ENCODE measurements around the gene GLT6D1. TPM values are rescaled to one million over a fixed set of nuclear protein-coding genes. Genes with fewer than 3 reads are reported as not detected.

GLT6D1 gene
- total RNA-seq, 6 experiments from 2014 or later = not detected

- Histone ChIP-seq H3K36me3 (no peaks in the 10 kb centered on the region), H3K4me1 (no peaks in the 10 kb centered on the region), H3K9me3 (no peaks in the 10 kb centered on the region), H3K4me3 (no peak overlapping the region), H3K27me3 (no peaks in the 10 kb centered on the region), H3K27ac (no peak overlapping the region)
- ATAC-seq (no peak), DNase-seq (no peak)
- no peak for TF ChIP-seq CTCF (IDR thresholded peaks at IDR 0.05)
- TF ChIP-seq POLR2A (IDR thresholded peaks at IDR 0.05) = no peak
- intact Hi-C loops (cut with DNase I) = no loop called here
- WGBS (ENCODE audit: insufficient coverage, low coverage, low lambda C conversion rate, missing lambda C conversion rate) = 89% methylated on average over 19 of the region's 22 CpGs
Observed at GRCh38 chr9:135660407-135660806, 21.1 kb upstream of the GLT6D1 start.

- Histone ChIP-seq H3K4me3 (no peak overlapping the region), H3K27me3 (no peaks in the 10 kb centered on the region), H3K36me3 (no peaks in the 10 kb centered on the region), H3K27ac (no peak overlapping the region), H3K4me1 (no peaks in the 10 kb centered on the region), H3K9me3 (no peaks in the 10 kb centered on the region)
- ATAC-seq (no peak), DNase-seq (no peak)
- WGBS (ENCODE audit: insufficient coverage, low coverage, low lambda C conversion rate, missing lambda C conversion rate) = 74% methylated on average over 11 of the region's 13 CpGs
- TF ChIP-seq POLR2A (IDR thresholded peaks at IDR 0.05) (no peak), CTCF (IDR thresholded peaks at IDR 0.05) (no peak)
- intact Hi-C loops (cut with DNase I) = no loop called here
Observed at GRCh38 chr9:135659252-135659651, 19.9 kb upstream of the GLT6D1 start.

DNA sequence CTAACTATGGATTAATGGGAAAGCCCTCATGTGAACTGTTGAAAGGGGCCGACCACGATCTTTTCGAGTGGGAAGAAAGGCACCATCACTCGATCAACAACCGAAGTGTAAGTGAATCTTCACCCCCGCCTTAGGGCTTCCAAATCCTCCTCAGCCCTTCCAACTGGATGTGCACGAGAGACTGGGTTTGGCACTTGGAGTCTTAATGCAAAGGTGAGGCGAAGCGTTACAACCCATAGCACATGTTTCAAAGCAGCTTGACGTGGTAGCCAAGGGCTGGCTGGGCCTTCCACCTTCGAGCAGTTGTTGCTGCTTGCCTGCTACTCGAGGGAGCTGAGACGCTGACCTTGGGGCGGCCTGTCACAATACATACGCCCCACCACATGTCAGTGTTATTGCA is 18.1 kb upstream of the GLT6D1 start:
- DNase-seq = no peak
- H3K27ac ChIP-seq = no peak overlapping the region
- intact Hi-C loops (cut with DNase I) = no loop called here
- no peak for ATAC-seq
- TF ChIP-seq POLR2A (IDR thresholded peaks at IDR 0.05) (no peak), CTCF (IDR thresholded peaks at IDR 0.05) (no peak)
- no peaks in the 10 kb centered on the region for H3K36me3 ChIP-seq
- no peaks in the 10 kb centered on the region for H3K4me1 ChIP-seq
- no peak overlapping the region for H3K4me3 ChIP-seq
- no peaks in the 10 kb centered on the region for H3K9me3 ChIP-seq
- H3K27me3 ChIP-seq = no peaks in the 10 kb centered on the region
- 65% methylated on average over 10 of the region's 15 CpGs for WGBS (ENCODE audit: insufficient coverage, low coverage, low lambda C conversion rate, missing lambda C conversion rate)

GRCh38 chr9:135655317-135655716 is 16.0 kb upstream of the GLT6D1 start:
- TF ChIP-seq POLR2A (IDR thresholded peaks at IDR 0.05) = no peak
- TF ChIP-seq CTCF (IDR thresholded peaks at IDR 0.05) = no peak
- Histone ChIP-seq H3K4me1 (no peaks in the 10 kb centered on the region), H3K27me3 (no peaks in the 10 kb centered on the region), H3K36me3 (no peaks in the 10 kb centered on the region), H3K9me3 (no peaks in the 10 kb centered on the region), H3K4me3 (no peak overlapping the region), H3K27ac (no peak overlapping the region)
- DNase-seq (no peak), ATAC-seq (peak in 1 of 4 donors; percentile 37)
- whole genome bisulfite sequencing (ENCODE audit: insufficient coverage, low coverage, low lambda C conversion rate, missing lambda C conversion rate) = 17% methylated on average over 1 of the region's 8 CpGs
- intact Hi-C loops (cut with DNase I) = no loop called here

GRCh38 chr9:135650408-135650807 is 11.1 kb upstream of the GLT6D1 start:
- Histone ChIP-seq H3K9me3 (no peaks in the 10 kb centered on the region), H3K27me3 (no peaks in the 10 kb centered on the region), H3K4me1 (no peaks in the 10 kb centered on the region), H3K36me3 (no peaks in the 10 kb centered on the region), H3K27ac (no peak overlapping the region), H3K4me3 (no peak overlapping the region)
- TF ChIP-seq POLR2A (IDR thresholded peaks at IDR 0.05) (no peak), CTCF (IDR thresholded peaks at IDR 0.05) (no peak)
- WGBS (ENCODE audit: insufficient coverage, low coverage, low lambda C conversion rate, missing lambda C conversion rate) = 77% methylated on average over 16 of the region's 17 CpGs
- ATAC-seq (no peak), DNase-seq (no peak)
- intact Hi-C loops (cut with DNase I) = no loop called here
